Vagina (tissue), 2 donors: ENCODE data around the gene INPP5A. TPM values are rescaled to one million over a fixed set of nuclear protein-coding genes. Genes with fewer than 3 reads are reported as not detected.

Experiments
- DNase-seq, 2 donors: peaks; one replicate each; pipeline ENCODE4 v3.0.0-alpha.2; 2017; ENCODE audit errors: extremely low spot score in 2 of 2
- H3K27ac ChIP-seq: fragments of 200-600 bp; sonication (generic); one replicate; pipeline ENCODE4 v1.5.1; 2019
- H3K27me3 ChIP-seq: fragments of 200-600 bp; sonication (generic); one replicate; pipeline ENCODE4 v1.5.1; 2019
- H3K36me3 ChIP-seq, 2 donors: fragments of 200-600 bp; sonication (generic); one replicate each; pipeline ENCODE4 v1.5.1; 2017 to 2019
- H3K4me1 ChIP-seq: fragments of 200-600 bp; sonication (generic); one replicate; pipeline ENCODE4 v1.5.1; 2019
- H3K4me3 ChIP-seq, 2 donors: fragments of 200-600 bp; sonication (generic); 1 replicate in 1 of 2; 2 replicates in 1 of 2; pipeline ENCODE4 v1.5.1; 2016 to 2019
- H3K9me3 ChIP-seq: fragments of 200-600 bp; sonication (generic); one replicate; pipeline ENCODE4 v1.5.1; 2019
- POLR2A ChIP-seq, 2 donors: fragments of 450-650 bp; IDR thresholded peaks; one replicate each; pipeline ENCODE4 v1.6.1; 2017; ENCODE audit warnings: antibody characterized with exemption in 2 of 2, mild to moderate bottlenecking in 2 of 2, moderate library complexity in 2 of 2
- POLR2AphosphoS5 ChIP-seq, 2 donors: sonication (generic); formaldehyde crosslinking; IDR thresholded peaks; one replicate each; pipeline ENCODE4 v1.9.0; 2017; ENCODE audit warnings: antibody characterized with exemption in 2 of 2, mild to moderate bottlenecking in 2 of 2, low read depth in 1 of 2; ENCODE audit not compliant: insufficient read depth in 1 of 2
- intact Hi-C: fragments of 100-400 bp; cut with DNase I; formaldehyde crosslinking; loops from one replicate; pipeline ENCODE4 v1.15.1; 2023
- total RNA-seq: library from RNA; depleted of rRNA; stranded (reverse); fragments of >200 nt; gene quantifications from one replicate; pipeline ENCODE4 v1.2.3, GENCODE V29; 2016
- TF ChIP-seq, protein P1 (sequence below), 3 experiments: fragments of 450-650 bp in 2 of 3; fragments of 200-600 bp in 1 of 3; sonication (generic) in 1 of 3; IDR thresholded peaks; one replicate each; pipeline ENCODE4 v1.5.1; 2017 to 2019; ENCODE audit warnings: antibody characterized with exemption in 3 of 3, mild to moderate bottlenecking in 2 of 3, moderate library complexity in 2 of 3

The INPP5A gene
- total RNA-seq, 1 donor from 2014 or later: 24.3 TPM

GRCh38 chr10:132777441-132777840 is 239.9 kb downstream of the INPP5A start:
- no peak for DNase-seq
- Histone ChIP-seq H3K9me3 (no peaks in the 10 kb centered on the region), H3K36me3 (peaks cover 0 to 35% of the 10 kb centered on the region in 2 donors), H3K27me3 (no peaks in the 10 kb centered on the region), H3K4me1 (no peaks in the 10 kb centered on the region), H3K4me3 (no peak overlapping the region), H3K27ac (no peak overlapping the region)
- TF ChIP-seq POLR2A (IDR thresholded peaks at IDR 0.05) (no peak), POLR2AphosphoS5 (IDR thresholded peaks at IDR 0.05; ENCODE audit: insufficient read depth in 1 of 2, low read depth in 1 of 2) (no peak)
- TF ChIP-seq, protein P1, sequence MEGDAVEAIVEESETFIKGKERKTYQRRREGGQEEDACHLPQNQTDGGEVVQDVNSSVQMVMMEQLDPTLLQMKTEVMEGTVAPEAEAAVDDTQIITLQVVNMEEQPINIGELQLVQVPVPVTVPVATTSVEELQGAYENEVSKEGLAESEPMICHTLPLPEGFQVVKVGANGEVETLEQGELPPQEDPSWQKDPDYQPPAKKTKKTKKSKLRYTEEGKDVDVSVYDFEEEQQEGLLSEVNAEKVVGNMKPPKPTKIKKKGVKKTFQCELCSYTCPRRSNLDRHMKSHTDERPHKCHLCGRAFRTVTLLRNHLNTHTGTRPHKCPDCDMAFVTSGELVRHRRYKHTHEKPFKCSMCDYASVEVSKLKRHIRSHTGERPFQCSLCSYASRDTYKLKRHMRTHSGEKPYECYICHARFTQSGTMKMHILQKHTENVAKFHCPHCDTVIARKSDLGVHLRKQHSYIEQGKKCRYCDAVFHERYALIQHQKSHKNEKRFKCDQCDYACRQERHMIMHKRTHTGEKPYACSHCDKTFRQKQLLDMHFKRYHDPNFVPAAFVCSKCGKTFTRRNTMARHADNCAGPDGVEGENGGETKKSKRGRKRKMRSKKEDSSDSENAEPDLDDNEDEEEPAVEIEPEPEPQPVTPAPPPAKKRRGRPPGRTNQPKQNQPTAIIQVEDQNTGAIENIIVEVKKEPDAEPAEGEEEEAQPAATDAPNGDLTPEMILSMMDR (IDR thresholded peaks at IDR 0.05): no peak
- intact Hi-C loops: no loop called here

DNA sequence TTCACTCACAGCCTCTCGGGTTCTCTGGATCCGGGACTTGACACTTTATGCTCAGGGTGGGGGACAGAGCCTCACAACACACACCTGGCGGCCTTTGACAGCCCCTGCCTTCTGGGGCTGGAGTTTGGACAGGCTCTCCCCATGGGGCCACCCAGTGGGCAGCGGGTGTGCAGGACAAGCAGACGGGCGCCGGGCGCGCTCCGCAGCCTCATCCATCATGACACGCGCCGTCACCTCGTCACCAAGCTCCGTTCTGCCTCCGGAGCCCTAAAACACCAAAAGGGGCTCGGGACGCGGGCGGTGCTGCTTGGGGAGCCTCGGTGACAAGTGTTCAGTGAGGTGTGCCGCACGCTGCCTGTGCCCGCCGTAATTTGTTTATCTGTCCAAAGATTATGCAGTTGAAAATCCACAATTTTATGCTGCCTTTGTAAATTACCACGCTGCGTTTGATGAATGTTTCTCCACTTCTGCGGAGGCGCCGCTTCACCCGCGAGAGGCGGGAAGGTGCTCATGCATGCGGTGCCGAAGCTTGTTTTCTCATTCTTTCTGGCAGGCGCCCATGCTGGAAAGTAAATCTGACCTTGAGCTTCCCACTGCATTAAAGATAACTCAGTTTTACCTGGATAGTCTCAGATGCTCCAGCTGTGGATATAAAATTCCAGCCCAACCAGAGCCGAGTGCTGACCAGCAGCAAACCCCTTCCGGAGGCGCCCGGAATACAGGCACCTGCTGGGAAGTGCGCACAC is 242.1 kb downstream of the INPP5A start:
- no peak for TF ChIP-seq POLR2A (IDR thresholded peaks at IDR 0.05)
- TF ChIP-seq POLR2AphosphoS5 (IDR thresholded peaks at IDR 0.05; ENCODE audit: insufficient read depth in 1 of 2, low read depth in 1 of 2): no peak
- TF ChIP-seq, protein P1 (IDR thresholded peaks at IDR 0.05): no peak
- H3K4me3 ChIP-seq: no peak overlapping the region
- no peak overlapping the region for H3K27ac ChIP-seq
- no peak for DNase-seq
- H3K9me3 ChIP-seq: no peaks in the 10 kb centered on the region
- intact Hi-C loops: no loop called here
- peaks cover 0 to 40% of the 10 kb centered on the region in 2 donors for H3K36me3 ChIP-seq
- H3K4me1 ChIP-seq: no peaks in the 10 kb centered on the region
- H3K27me3 ChIP-seq: peaks cover 5% of the 10 kb centered on the region

- H3K36me3 ChIP-seq: peaks cover 0 to 40% of the 10 kb centered on the region in 2 donors
These were observed 242.8 kb downstream of the INPP5A start for GRCh38 chr10:132780356-132780755.

GRCh38 chr10:132781556-132781955 is 244.0 kb downstream of the INPP5A start:
- Histone ChIP-seq H3K9me3 (no peaks in the 10 kb centered on the region), H3K36me3 (peaks cover 0 to 40% of the 10 kb centered on the region in 2 donors), H3K4me3 (no peak overlapping the region), H3K27me3 (peaks cover 5% of the 10 kb centered on the region), H3K4me1 (peaks cover 4% of the 10 kb centered on the region), H3K27ac (no peak overlapping the region)
- no peak for DNase-seq
- TF ChIP-seq POLR2AphosphoS5 (IDR thresholded peaks at IDR 0.05; ENCODE audit: insufficient read depth in 1 of 2, low read depth in 1 of 2): no peak
- intact Hi-C loops: no loop called here

More at GRCh38 chr10:132780356-132780755, 242.8 kb downstream of the INPP5A start:
- H3K27ac ChIP-seq: no peak overlapping the region
- H3K27me3 ChIP-seq: peaks cover 5% of the 10 kb centered on the region
- H3K9me3 ChIP-seq: no peaks in the 10 kb centered on the region
- DNase-seq: no peak
- H3K4me3 ChIP-seq: no peak overlapping the region
- intact Hi-C loops: no loop called here
- H3K4me1 ChIP-seq: no peaks in the 10 kb centered on the region
- TF ChIP-seq, protein P1 (IDR thresholded peaks at IDR 0.05): no peak
- TF ChIP-seq POLR2AphosphoS5 (IDR thresholded peaks at IDR 0.05; ENCODE audit: insufficient read depth in 1 of 2, low read depth in 1 of 2): no peak
- TF ChIP-seq POLR2A (IDR thresholded peaks at IDR 0.05): no peak

DNA sequence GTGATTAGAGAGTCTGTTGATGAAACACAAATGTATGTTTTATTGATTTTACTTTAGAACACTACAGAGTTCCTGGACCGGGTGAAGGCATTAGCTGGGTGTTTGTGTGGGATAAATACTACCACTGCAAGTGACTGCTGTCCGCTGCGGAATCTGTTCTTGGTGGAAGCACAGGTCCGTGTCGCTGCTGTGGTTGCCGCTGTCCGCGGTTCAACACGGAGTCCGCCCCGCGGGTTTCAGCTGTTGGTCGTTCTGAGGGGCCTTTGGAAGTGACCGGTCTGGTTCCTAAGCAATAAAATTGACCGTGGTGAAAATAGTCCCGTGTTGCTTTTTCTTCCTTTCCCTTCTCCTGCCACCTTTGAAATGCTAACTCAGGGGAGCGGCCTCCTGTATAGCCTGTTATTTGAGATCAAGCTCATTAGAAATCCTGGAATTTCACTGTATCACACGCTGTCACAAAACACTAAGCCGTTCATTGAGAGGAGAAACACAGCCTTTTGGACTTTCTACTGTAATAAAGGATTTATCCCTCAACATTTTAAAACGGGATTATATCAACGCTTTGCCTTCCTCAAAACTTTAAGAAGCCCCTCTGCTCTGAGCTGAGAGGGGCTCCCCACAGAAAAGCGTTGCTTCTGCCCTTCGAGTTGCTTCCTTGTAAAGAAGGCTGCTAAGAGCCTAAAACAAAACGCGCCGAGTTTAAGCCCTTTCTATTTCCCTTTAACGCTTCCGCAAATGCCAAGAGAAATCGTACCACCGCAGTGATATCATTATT is 245.8 kb downstream of the INPP5A start:
- Histone ChIP-seq H3K9me3 (no peaks in the 10 kb centered on the region), H3K4me3 (no peak overlapping the region), H3K36me3 (peaks cover 0 to 40% of the 10 kb centered on the region in 2 donors), H3K27me3 (peaks cover 5% of the 10 kb centered on the region), H3K27ac (no peak overlapping the region), H3K4me1 (peaks cover 22% of the 10 kb centered on the region)
- TF ChIP-seq, protein P1 (IDR thresholded peaks at IDR 0.05): no peak
- no peak for TF ChIP-seq POLR2AphosphoS5 (IDR thresholded peaks at IDR 0.05; ENCODE audit: insufficient read depth in 1 of 2, low read depth in 1 of 2)
- no peak for TF ChIP-seq POLR2A (IDR thresholded peaks at IDR 0.05)
- no peak for DNase-seq
- intact Hi-C loops: no loop called here
